BJ (cell line): ENCODE measurements around the gene UFL1. TPM values are rescaled to one million over a fixed set of nuclear protein-coding genes. Genes with fewer than 3 reads are reported as not detected.

ENCODE experiments used
- CTCF ChIA-PET: fragments of 350-600 bp; formaldehyde crosslinking; extraction: SDS; loops from one replicate; lab custom pipeline; 2021; ENCODE audit warnings: antibody characterized with exemption, inconsistent platforms; lab: Yijun Ruan, JAX
- POLR2A ChIA-PET: fragments of 300-600 bp; sonication (Branson Sonifier 250); formaldehyde crosslinking; extraction: SDS; loops from one replicate; lab custom pipeline; 2021; ENCODE audit warnings: antibody characterized with exemption; lab: Charles Lee
- DNase-seq: peaks from one replicate; pipeline ENCODE4 v3.0.0-alpha.2; 2011; ENCODE audit warnings: low read depth
- H3K27me3 ChIP-seq: 2 replicates; pipeline ENCODE4 v1.6.0; 2011; ENCODE audit warnings: low read length; ENCODE audit not compliant: control insufficient read depth, insufficient read depth
- H3K36me3 ChIP-seq: 2 replicates; pipeline ENCODE4 v1.5.1; 2011; ENCODE audit warnings: low read length; ENCODE audit not compliant: control insufficient read depth, insufficient read depth
- H3K4me3 ChIP-seq: 2 replicates; pipeline ENCODE4 v1.5.1; 2011; ENCODE audit warnings: low read depth, mild to moderate bottlenecking, control low read depth, low read length
- polyA plus RNA-seq: library from polyadenylated mRNA; depleted of rRNA; stranded (reverse); fragments of >200 nt; gene quantifications from 2 replicates; pipeline ENCODE4 v1.2.3, GENCODE V29; 2011
- TF ChIP-seq, protein P1 (sequence below): IDR thresholded peaks from 2 replicates; pipeline ENCODE4 v1.5.1; 2011; ENCODE audit warnings: low read depth, mild to moderate bottlenecking, control low read depth, inconsistent platforms, low read length, moderate library complexity; ENCODE audit not compliant: insufficient read depth

Gene UFL1
- polyA plus RNA-seq, 1 experiment = 4.5 TPM

DNA sequence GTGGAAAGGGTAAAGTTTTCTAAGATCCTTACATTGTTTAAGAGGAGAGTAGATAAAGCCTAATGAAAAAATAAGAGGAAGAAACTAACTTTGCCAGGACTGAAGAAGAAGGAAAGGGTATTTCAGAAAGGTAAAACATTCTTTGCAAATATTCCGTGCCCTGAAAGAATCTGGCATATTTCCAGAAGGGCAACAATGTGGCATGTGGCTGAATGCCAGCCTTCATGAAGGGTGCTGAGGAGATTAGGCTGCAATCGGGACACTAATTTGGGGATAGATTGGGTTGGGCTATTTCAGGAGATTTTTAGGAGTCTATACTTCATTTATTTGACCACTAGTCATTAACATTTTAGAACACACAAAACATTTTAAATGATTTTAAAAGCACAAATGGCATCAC lies 16.2 kb upstream of the UFL1 start:
- Histone ChIP-seq H3K4me3 (no peak overlapping the region), H3K27me3 (no peaks in the 10 kb centered on the region), H3K36me3 (no peaks in the 10 kb centered on the region)
- TF ChIP-seq, protein P1, sequence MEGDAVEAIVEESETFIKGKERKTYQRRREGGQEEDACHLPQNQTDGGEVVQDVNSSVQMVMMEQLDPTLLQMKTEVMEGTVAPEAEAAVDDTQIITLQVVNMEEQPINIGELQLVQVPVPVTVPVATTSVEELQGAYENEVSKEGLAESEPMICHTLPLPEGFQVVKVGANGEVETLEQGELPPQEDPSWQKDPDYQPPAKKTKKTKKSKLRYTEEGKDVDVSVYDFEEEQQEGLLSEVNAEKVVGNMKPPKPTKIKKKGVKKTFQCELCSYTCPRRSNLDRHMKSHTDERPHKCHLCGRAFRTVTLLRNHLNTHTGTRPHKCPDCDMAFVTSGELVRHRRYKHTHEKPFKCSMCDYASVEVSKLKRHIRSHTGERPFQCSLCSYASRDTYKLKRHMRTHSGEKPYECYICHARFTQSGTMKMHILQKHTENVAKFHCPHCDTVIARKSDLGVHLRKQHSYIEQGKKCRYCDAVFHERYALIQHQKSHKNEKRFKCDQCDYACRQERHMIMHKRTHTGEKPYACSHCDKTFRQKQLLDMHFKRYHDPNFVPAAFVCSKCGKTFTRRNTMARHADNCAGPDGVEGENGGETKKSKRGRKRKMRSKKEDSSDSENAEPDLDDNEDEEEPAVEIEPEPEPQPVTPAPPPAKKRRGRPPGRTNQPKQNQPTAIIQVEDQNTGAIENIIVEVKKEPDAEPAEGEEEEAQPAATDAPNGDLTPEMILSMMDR = no peak
- CTCF ChIA-PET = no interaction called here
- POLR2A ChIA-PET = no interaction called here
- no peak for DNase-seq

DNA sequence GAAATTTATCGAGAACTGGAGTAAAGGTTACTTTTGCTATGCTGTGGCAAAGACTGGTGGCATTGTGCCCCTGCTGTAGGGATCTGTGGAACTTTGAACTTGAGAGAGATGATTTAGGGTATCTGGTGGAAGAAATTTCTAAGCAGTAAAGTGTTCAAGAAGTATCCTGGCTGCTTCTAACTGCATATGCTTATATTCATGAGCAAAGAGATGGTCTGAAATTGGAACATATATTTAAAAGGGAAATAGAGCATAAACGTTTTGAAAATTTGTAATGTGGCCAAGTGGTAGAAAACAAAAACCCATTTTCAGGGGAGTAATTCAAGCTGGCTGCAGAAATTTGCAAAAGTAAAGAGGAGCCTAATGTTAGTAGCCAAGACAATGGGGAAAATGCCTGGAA lies 12.3 kb upstream of the UFL1 start:
- POLR2A ChIA-PET = no interaction called here
- Histone ChIP-seq H3K27me3 (no peaks in the 10 kb centered on the region), H3K4me3 (no peak overlapping the region), H3K36me3 (no peaks in the 10 kb centered on the region)
- CTCF ChIA-PET = no interaction called here
- TF ChIP-seq, protein P1 = no peak
- DNase-seq = no peak

DNA sequence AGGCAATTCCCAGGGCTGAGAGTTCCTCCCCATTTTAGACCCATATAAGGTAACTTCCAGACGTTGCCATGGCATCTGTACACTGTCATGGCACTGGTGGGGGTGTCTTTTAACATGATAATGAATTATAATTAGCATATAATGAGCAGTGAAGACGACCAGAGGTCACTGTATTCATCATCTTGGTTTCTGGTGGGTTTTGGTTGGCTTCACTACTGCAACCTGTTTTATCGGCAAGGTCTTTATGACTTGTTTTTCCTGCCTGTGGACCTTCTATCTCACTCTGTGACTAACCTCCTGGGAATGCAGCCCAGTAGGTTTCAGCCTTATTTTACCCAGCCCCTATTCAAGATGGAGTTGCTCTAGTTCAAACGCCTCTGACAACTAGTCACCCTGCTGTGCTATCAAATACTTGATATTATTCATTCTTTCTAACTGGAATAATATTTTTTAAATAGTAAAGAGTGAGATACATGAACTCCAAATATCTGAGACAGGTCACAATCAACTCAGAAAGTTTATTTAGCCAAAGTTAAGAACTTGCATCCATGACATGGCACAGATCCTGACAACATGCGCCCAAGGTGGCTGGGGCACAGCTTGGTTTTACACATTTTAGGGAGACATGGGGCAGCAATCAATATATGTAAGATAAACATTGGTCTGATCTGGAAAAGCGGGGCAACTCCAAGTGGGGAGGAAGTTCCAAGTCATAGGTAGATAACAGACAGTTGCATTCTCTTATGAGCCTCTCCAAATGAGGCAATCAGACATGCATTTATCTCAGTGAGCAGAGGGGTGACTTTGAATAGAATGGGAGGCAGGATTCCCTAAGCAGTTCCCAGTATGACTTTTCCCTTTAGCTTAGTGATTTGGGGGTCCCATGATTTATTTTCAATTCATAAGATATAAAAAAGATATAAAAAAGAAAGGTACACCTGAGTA lies 1.2 kb upstream of the UFL1 start:
- CTCF ChIA-PET = no interaction called here
- Histone ChIP-seq H3K36me3 (no peaks in the 10 kb centered on the region), H3K4me3 (peak overlapping the region; percentile 88), H3K27me3 (no peaks in the 10 kb centered on the region)
- POLR2A ChIA-PET = interaction anchor here (0.8 kb wide), 1 partner anchor 122 kb away, joined by 6 read pairs; no protein-coding TSS in a partner anchor
- TF ChIP-seq, protein P1 = no peak
- DNase-seq = no peak

DNA sequence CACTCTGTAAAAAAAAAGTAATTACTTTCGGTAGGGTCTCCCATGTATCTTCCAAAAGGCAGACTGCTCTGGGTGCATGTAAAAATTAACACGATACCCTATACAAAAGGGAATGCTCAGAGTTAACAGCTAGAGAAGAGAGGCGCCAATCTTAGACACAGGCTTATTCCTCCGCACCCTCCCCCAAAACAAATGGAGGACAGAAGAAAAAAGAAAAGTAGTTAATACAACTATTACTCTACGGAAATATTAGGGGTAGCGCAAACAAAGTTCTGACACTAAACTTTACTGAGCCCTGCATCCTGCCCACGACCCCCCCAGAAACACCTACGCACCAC lies 331 bp upstream of the UFL1 start:
- TF ChIP-seq, protein P1 = no peak
- Histone ChIP-seq H3K27me3 (no peaks in the 10 kb centered on the region), H3K36me3 (peaks cover 2% of the 10 kb centered on the region), H3K4me3 (peak overlapping the region; percentile 88)
- ChIA-PET POLR2A (interaction anchor here (0.8 kb wide), 1 partner anchor 123 kb away, joined by 6 read pairs; no protein-coding TSS in a partner anchor), CTCF (no interaction called here)
- DNase-seq = no peak

DNA sequence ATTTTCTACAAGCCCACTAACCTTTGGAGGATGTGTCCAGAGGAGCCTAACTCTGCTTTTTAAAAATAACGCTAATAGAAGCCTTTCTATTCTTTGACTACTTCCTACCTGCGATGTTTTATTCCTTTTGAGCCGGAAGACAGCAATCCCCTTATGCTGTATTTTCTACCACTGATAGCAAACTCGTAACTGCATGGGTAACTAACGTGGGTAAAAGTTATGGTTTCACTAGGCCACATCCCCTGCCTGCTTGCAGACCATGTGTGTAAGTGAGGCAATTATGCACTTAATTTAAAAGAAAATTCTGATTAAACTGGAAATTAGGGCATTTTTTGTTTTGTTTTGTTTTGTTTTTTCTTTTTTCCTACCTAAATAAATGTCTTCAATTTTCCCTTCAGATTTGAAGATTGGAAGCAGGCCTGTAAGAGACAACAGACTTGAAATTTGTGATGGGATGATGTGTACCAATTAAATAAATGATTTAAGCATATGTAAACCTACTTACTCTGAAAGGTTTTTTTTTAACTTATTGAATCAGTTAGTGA lies 931 bp downstream of the UFL1 start:
- peak overlapping the region; percentile 88 for H3K4me3 ChIP-seq
- TF ChIP-seq, protein P1 = no peak
- no peaks in the 10 kb centered on the region for H3K27me3 ChIP-seq
- peaks cover 2% of the 10 kb centered on the region for H3K36me3 ChIP-seq
- POLR2A ChIA-PET = interaction anchor here (0.6 kb wide), 1 partner anchor 356 kb away, joined by 4 read pairs; no protein-coding TSS in a partner anchor
- DNase-seq = peak; percentile 2
- CTCF ChIA-PET = no interaction called here
